K562 treated with DMSO at 1 percent for 24 hours (cell line): ENCODE results near the gene FTL. TPM values are rescaled to one million over a fixed set of nuclear protein-coding genes. Genes with fewer than 3 reads are reported as not detected.

Experiments
- total RNA-seq: library from RNA; unstranded; fragments of 300-600 nt; gene quantifications from 2 replicates; pipeline ENCODE4 v1.2.3, GENCODE V29; 2022; ENCODE audit warnings: low read depth; ENCODE audit not compliant: insufficient read depth

FTL gene
- total RNA-seq: 7,562 and 7,983 TPM in 2 replicates

DNA sequence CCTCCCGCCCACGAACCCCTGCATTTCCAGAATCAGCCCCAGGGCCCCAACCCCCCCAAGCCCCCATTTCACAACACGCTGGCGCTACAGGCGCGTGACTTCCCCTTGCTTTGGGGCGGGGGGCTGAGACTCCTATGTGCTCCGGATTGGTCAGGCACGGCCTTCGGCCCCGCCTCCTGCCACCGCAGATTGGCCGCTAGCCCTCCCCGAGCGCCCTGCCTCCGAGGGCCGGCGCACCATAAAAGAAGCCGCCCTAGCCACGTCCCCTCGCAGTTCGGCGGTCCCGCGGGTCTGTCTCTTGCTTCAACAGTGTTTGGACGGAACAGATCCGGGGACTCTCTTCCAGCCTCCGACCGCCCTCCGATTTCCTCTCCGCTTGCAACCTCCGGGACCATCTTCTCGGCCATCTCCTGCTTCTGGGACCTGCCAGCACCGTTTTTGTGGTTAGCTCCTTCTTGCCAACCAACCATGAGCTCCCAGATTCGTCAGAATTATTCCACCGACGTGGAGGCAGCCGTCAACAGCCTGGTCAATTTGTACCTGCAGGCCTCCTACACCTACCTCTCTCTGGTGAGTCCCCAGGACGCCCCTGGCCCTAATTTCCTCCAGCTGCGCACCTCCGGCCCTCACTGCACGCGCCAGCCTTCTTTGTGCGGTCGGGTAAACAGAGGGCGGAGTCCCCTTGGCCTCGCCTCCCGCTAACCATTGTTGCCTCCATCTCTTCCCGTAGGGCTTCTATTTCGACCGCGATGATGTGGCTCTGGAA, at the start of gene FTL:
FTL (plus strand) TSS at position 270 of the 766 bp plus-strand sequence; CDS start at position 469, 199 bp downstream.

DNA sequence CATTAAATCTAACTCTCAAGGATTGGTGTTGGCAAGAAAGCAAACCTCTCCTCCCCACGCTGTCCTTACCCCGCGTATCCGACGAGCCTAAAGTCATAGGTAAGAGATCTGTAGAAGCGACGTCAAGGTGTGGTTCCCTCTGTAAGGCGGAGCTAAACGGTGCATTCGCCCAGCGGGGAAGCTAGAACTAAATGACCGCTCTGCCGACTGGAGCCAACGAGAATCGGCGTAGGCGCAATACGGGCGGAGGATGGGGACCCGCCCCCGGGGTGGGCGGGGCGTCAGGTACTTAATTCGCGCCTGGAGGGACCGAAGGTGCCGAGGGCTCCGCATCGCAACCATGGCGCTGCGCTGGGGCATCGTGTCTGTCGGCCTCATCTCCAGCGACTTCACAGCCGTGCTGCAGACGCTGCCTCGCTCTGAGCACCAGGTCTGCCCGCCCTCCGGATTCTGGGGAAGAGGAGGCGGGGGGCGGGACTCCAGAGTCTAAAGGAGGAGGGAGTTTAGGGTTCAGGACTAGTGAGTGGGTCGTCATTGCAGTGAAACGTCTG, 31.7 kb upstream of the FTL start, which contains the start of gene DHDH:
DHDH (plus strand) TSS at position 318 of the 551 bp plus-strand sequence; CDS start at position 341, 23 bp downstream.

DNA sequence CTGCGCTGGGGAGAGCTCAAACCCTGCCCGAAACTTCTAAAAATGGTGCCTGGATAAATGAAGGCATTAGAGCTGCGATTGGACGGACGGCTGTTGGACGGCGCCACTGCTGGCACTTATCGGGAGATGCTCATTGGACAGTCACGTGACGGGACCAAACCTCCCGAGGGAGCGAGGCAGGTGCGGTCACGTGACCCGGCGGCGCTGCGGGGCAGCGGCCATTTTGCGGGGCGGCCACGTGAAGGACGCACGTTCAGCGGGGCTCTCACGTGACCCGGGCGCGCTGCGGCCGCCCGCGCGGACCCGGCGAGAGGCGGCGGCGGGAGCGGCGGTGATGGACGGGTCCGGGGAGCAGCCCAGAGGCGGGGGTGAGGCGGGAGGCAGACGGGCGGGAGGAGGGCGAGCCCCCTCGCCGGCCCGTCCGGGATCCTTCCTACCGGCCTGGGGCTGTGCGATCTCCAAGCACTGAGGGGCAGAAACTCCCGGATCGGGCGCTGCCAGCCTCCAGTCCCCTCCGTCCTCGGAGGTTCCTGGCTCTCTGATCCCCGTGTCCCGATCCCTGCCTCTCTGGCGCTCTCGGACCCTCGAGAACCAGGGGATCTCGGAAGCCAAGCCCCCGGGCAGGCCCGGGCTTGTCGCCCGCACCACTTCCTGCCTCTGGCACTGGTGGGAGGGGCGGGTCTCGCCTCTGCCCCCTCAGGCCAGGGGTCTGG, 10.4 kb upstream of the FTL start, which contains the start of gene BAX:
BAX (plus strand) TSS at position 281 of the 713 bp plus-strand sequence; CDS start at position 335, 54 bp downstream.

DNA sequence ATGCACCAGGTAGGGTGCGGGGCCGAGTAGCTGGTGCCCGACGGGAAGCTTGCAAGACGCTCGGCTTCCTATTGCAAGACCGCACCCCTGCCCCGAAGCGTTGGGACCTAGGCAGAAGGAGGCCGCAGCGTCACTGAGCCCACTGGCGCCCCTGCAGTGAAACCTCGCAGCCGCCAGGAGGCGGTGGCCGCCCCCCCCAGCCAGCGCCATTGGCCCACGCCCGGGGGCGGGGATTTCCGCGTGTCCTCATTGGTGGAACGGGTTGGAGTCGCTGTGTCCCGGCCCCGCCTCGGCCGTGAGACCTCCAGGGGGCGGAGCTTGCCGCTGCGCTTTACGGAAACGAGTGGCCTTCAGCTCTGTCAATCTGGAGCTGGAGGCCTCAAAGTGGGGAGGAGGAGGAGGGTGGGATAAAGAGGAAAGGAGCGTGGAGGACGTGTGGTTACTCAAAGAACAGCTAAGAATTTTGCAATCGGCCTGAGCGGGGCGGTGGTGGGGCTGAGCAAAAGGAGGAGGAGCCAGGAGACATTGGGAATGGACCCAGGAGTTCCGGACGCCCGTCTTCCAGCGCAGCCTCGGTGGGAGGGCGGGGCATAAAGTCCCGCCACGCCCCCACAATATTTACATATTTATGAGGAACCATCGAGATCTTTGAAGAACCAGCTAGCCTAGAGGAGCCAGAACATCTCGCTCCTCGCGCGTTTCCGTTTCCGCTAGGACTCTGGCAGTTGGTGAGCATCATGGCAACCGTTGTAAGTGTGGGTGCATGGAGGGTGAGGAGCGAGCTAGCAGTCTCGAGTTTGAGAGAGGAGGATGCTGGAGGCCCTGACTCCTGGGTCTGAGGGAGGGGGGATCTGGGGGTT, 28.3 kb downstream of the FTL start, which contains the start of the genes GYS1 and RUVBL2:
GYS1 (minus strand) TSS at position 135 of the 860 bp plus-strand sequence. CDS start 197 bp downstream, outside the sequence.
RUVBL2 (plus strand) TSS at position 713 of the 860 bp plus-strand sequence; CDS start at position 738, 25 bp downstream.

Other genes with a start within 250 kb of the FTL start
- 0.47 and 1.1 TPM in 2 replicates for gene MAMSTR, start 245.6 kb upstream of the FTL start, total RNA-seq
- gene RASIP1, start 224.7 kb upstream of the FTL start, total RNA-seq: 10.2 and 11.7 TPM in 2 replicates
- gene IZUMO1, start 218.4 kb upstream of the FTL start, total RNA-seq: 0.65 TPM in 1 of 2 replicates, not detected in the other
- 8.7 and 9.8 TPM in 2 replicates for gene FUT1, start 212.7 kb upstream of the FTL start, total RNA-seq
- gene FGF21, start 209.8 kb upstream of the FTL start, total RNA-seq: 0.72 TPM in 1 of 2 replicates, not detected in the other
- gene BCAT2, start 154.3 kb upstream of the FTL start, total RNA-seq: 77.3 and 83.0 TPM in 2 replicates
- gene HSD17B14, start 128.8 kb upstream of the FTL start, total RNA-seq: 1.1 TPM in 1 of 2 replicates, not detected in the other
- gene PLEKHA4, start 96.7 kb upstream of the FTL start, total RNA-seq: 49.1 and 54.5 TPM in 2 replicates
- gene PPP1R15A, start 92.9 kb upstream of the FTL start, total RNA-seq: 88.6 and 88.9 TPM in 2 replicates
- gene TULP2, start 66.6 kb upstream of the FTL start, total RNA-seq: 0.88 and 3.5 TPM in 2 replicates
- 445 and 480 TPM in 2 replicates for gene NUCB1, start 65.0 kb upstream of the FTL start, total RNA-seq
- gene DHDH, start 31.6 kb upstream of the FTL start, total RNA-seq: 4.8 and 5.0 TPM in 2 replicates
- 136 and 153 TPM in 2 replicates for gene BAX, start 10.4 kb upstream of the FTL start, total RNA-seq
- 26.8 and 34.3 TPM in 2 replicates for gene GYS1, start 28.0 kb downstream of the FTL start, total RNA-seq
- 295 and 316 TPM in 2 replicates for gene RUVBL2, start 28.6 kb downstream of the FTL start, total RNA-seq
- not detected in 2 replicates for gene LHB, start 51.8 kb downstream of the FTL start, total RNA-seq
- not detected in 2 replicates for gene CGB3, start 59.0 kb downstream of the FTL start, total RNA-seq
- gene CGB2, start 66.6 kb downstream of the FTL start, total RNA-seq: 4.8 and 8.7 TPM in 2 replicates
- gene CGB1, start 71.6 kb downstream of the FTL start, total RNA-seq: not detected in 2 replicates
- not detected in 2 replicates for gene CGB5, start 78.5 kb downstream of the FTL start, total RNA-seq
- not detected in 2 replicates for gene CGB8, start 83.8 kb downstream of the FTL start, total RNA-seq
- not detected in 2 replicates for gene CGB7, start 92.4 kb downstream of the FTL start, total RNA-seq
- gene NTF4, start 99.5 kb downstream of the FTL start, total RNA-seq: not detected in 2 replicates
- not detected in 2 replicates for gene KCNA7, start 107.4 kb downstream of the FTL start, total RNA-seq
- gene SNRNP70, start 120.1 kb downstream of the FTL start, total RNA-seq: 219 and 229 TPM in 2 replicates
- 16.2 and 19.1 TPM in 2 replicates for gene LIN7B, start 149.1 kb downstream of the FTL start, total RNA-seq
- 1.3 and 2.4 TPM in 2 replicates for gene C19orf73, start 153.8 kb downstream of the FTL start, total RNA-seq
- gene PPFIA3, start 154.2 kb downstream of the FTL start, total RNA-seq: 14.2 and 15.9 TPM in 2 replicates
- 9.9 and 12.2 TPM in 2 replicates for gene HRC, start 190.1 kb downstream of the FTL start, total RNA-seq
- gene TRPM4, start 192.5 kb downstream of the FTL start, total RNA-seq: 20.5 and 23.4 TPM in 2 replicates